Camera-type eye (tissue), 1 donor: Measurements from ENCODE around the gene ABHD6. TPM values are rescaled to one million over a fixed set of nuclear protein-coding genes. Genes with fewer than 3 reads are reported as not detected.

Experiments
- total RNA-seq: library from RNA; depleted of rRNA; stranded (reverse); fragments of >200 nt; gene quantifications from one replicate; pipeline ENCODE4 v1.2.3, GENCODE V29; 2014

Gene ABHD6
- 14.5 TPM for total RNA-seq

GRCh38 chr3:58237238-58237940 lies at the start of gene ABHD6:
ABHD6 (plus strand) TSS chr3:58237792; CDS start chr3:58256587, 18,795 bp downstream.

GRCh38 chr3:58210761-58211460 lies 26.7 kb upstream of the ABHD6 start, which contains the start of gene DNASE1L3:
DNASE1L3 (minus strand) TSS chr3:58210972; CDS start chr3:58210906, 66 bp downstream.

GRCh38 chr3:58305882-58306711 lies 68.5 kb downstream of the ABHD6 start, which contains the start of the genes HTD2 and RPP14:
HTD2 (plus strand) TSS chr3:58306520; CDS start chr3:58317614, 11,094 bp downstream.
RPP14 (plus strand) TSS chr3:58306245; CDS start chr3:58310330, 4,085 bp downstream.

GRCh38 chr3:58332575-58333188 lies 95.1 kb downstream of the ABHD6 start, which contains the start of gene PXK:
PXK (plus strand) TSS chr3:58332892; CDS start chr3:58332989, 97 bp downstream.

Other genes with a start within 250 kb of the ABHD6 start
- 110 TPM for gene FLNB, start 229.4 kb upstream of the ABHD6 start, total RNA-seq
- gene DNASE1L3, start 26.8 kb upstream of the ABHD6 start, total RNA-seq: 3.5 TPM
- 17.6 TPM for gene RPP14, start 68.5 kb downstream of the ABHD6 start, total RNA-seq
- 26.7 TPM for gene HTD2, start 68.7 kb downstream of the ABHD6 start, total RNA-seq
- 40.8 TPM for gene PXK, start 95.1 kb downstream of the ABHD6 start, total RNA-seq
- gene PDHB, start 196.0 kb downstream of the ABHD6 start, total RNA-seq: 120 TPM